AG10803 (cell line): Measurements from ENCODE around the gene GHDC.
A peak's percentile ranks its signal among the peaks of the same experiment; 100 is the strongest.
"Not testable (repeated sequence)": the region's sequence is repeated elsewhere in the genome, so short reads cannot be mapped to it uniquely, and the experiment has no call there.

ENCODE experiments used
- DNase-seq: peaks from one replicate; pipeline ENCODE4 v3.0.0; 2010; ENCODE audit warnings: low read depth
- H3K4me3 ChIP-seq: 2 replicates; pipeline ENCODE4 v1.5.1; 2011; ENCODE audit warnings: mild to moderate bottlenecking, low read length, control low read depth
- CTCF ChIP-seq: conservative IDR thresholded peaks from 2 replicates; pipeline ENCODE4 v1.5.1; 2011; ENCODE audit warnings: mild to moderate bottlenecking, low read length, control low read depth, inconsistent platforms

Gene GHDC

GRCh38 chr17:42193969-42194899 is at the start of gene GHDC:
GHDC (minus strand) TSS chr17:42194494; CDS start chr17:42193581, 913 bp downstream.
- TF ChIP-seq CTCF = no peak
- peak within 1 kb of the TSS; percentile 75 for H3K4me3 ChIP-seq
- peak; percentile 68 for DNase-seq

- no peak for DNase-seq
- no peak overlapping the region for H3K4me3 ChIP-seq
- TF ChIP-seq CTCF = no peak
Observed at GRCh38 chr17:42243493-42243982, 49.2 kb upstream of the GHDC start.

GRCh38 chr17:42241871-42242270 is 47.6 kb upstream of the GHDC start:
- no peak overlapping the region for H3K4me3 ChIP-seq
- no peak for DNase-seq
- no peak for TF ChIP-seq CTCF

GRCh38 chr17:42240863-42241262 is 46.6 kb upstream of the GHDC start:
- DNase-seq = not testable (repeated sequence)

GRCh38 chr17:42240201-42240600 is 45.9 kb upstream of the GHDC start:
- no peak overlapping the region for H3K4me3 ChIP-seq
- peak; percentile 17 for DNase-seq
- no peak for TF ChIP-seq CTCF

More at GRCh38 chr17:42240863-42241262, 46.6 kb upstream of the GHDC start:
- not testable (repeated sequence) for H3K4me3 ChIP-seq

GRCh38 chr17:42239576-42239975 is 45.3 kb upstream of the GHDC start:
- H3K4me3 ChIP-seq, DNase-seq: not testable (repeated sequence)

GRCh38 chr17:42236760-42237159 is 42.5 kb upstream of the GHDC start:
- no peak for DNase-seq
- TF ChIP-seq CTCF = no peak
- H3K4me3 ChIP-seq = no peak overlapping the region

- no peak for DNase-seq
- no peak for TF ChIP-seq CTCF
- no peak overlapping the region for H3K4me3 ChIP-seq
Observed at GRCh38 chr17:42233994-42234393, 39.7 kb upstream of the GHDC start.
